ENCODE data around the gene AOPEP. TPM values are rescaled to one million over a fixed set of nuclear protein-coding genes. Genes with fewer than 3 reads are reported as not detected.
A peak's percentile ranks its signal among the peaks of the same experiment; 100 is the strongest.
"Not testable (repeated sequence)": the region's sequence is repeated elsewhere in the genome, so short reads cannot be mapped to it uniquely, and the experiment has no call there.

AOPEP gene
- total and polyA plus RNA-seq, 2 donors (not counting 3 experiments of a cell fraction or from before 2014, with no cell fraction given) = 20.2 to 41.6 TPM

- H3K9ac ChIP-seq (replicated peaks; ENCODE audit: extremely low read depth, insufficient read depth, low read length) = peak overlapping the region; percentile 19
- no TSS peak for BruUV-seq (replicated peaks)
- TF ChIP-seq EZH2 (IDR thresholded peaks at IDR 0.05; ENCODE audit: borderline replicate concordance, low read depth, low read length, severe bottlenecking) (no peak), FOS (IDR thresholded peaks at IDR 0.05; ENCODE audit: borderline replicate concordance, insufficient read depth, low read length) (peak; percentile 66), JUN (IDR thresholded peaks at IDR 0.05; ENCODE audit: borderline replicate concordance, insufficient read depth, insufficient read length, low read depth) (peak; percentile 88)
- no peaks in the 10 kb centered on the region for H3K9me3 ChIP-seq (replicated peaks; ENCODE audit: control insufficient read depth, insufficient read depth, low read length)
- no peak overlapping the region for H2AFZ ChIP-seq (ENCODE audit: low read depth, low read length)
- ChIA-PET CTCF (interaction anchor here (0.8 to 2.6 kb wide), 4 partner anchors 11 to 337 kb away, joined by 4 to 8 read pairs (median 4); no protein-coding TSS in a partner anchor), POLR2A (no interaction called here)
- peaks cover 15% of the 10 kb centered on the region for H3K4me1 ChIP-seq (ENCODE audit: control insufficient read depth, extremely low read depth, insufficient read depth, low read length)
- H3K9me1 ChIP-seq (replicated peaks; ENCODE audit: control insufficient read depth, extremely low read depth, insufficient read depth, low read length) = no peaks in the 10 kb centered on the region
- dilution Hi-C loops (cut with MboI; ENCODE audit: extremely low pct_ligation_motif_present, low sequenced_read_pairs) = no loop called here
- H3K4me2 ChIP-seq (ENCODE audit: insufficient read depth, low read length) = peak overlapping the region; percentile 23
- H3K4me3 ChIP-seq (replicated peaks in 1 of 3; ENCODE audit: insufficient read depth in 1 of 3, low read depth in 1 of 3, low read length in 3 of 3) = no peak overlapping the region
- intact Hi-C loops (cut with micrococcal nuclease) = loop anchor here (1.0 kb wide), 1 partner anchor 8 kb away; no protein-coding TSS in a partner anchor
- no peaks in the 10 kb centered on the region for H4K20me1 ChIP-seq (replicated peaks; ENCODE audit: control insufficient read depth, extremely low read depth, insufficient read depth, low read length)
- no peaks in the 10 kb centered on the region for H3K27me3 ChIP-seq (ENCODE audit: control insufficient read depth in 2 of 2, insufficient read depth in 2 of 2, low read length in 2 of 2)
- FAIRE-seq (peak; percentile 87), DNase-seq (ENCODE audit: low read depth, low spot score) (peak; percentile 81)
- peaks cover 8% of the 10 kb centered on the region for H3K79me2 ChIP-seq (ENCODE audit: control insufficient read depth, insufficient read depth, low read length)
- peak overlapping the region; percentile 62 for H3K27ac ChIP-seq (ENCODE audit: insufficient read depth, low read depth, low read length)
- peaks cover 13 to 15% of the 10 kb centered on the region in 2 experiments for H3K36me3 ChIP-seq (ENCODE audit: control insufficient read depth in 2 of 2, extremely low read depth in 1 of 2, insufficient read depth in 2 of 2, low read length in 2 of 2)
These were observed 291.8 kb downstream of the AOPEP start for GRCh38 chr9:95018099-95018936.

GRCh38 chr9:95020644-95021043 lies 294.1 kb downstream of the AOPEP start:
- CTCF ChIA-PET = interaction anchor here (1.2 kb wide), 1 partner anchor 107 kb away, joined by 3 read pairs; no protein-coding TSS in a partner anchor
- H3K79me2 ChIP-seq (ENCODE audit: control insufficient read depth, insufficient read depth, low read length); H3K4me2 ChIP-seq (ENCODE audit: insufficient read depth, low read length); H3K4me3 ChIP-seq (replicated peaks in 1 of 3; ENCODE audit: insufficient read depth in 1 of 3, low read depth in 1 of 3, low read length in 3 of 3); H3K9me3 ChIP-seq (replicated peaks; ENCODE audit: control insufficient read depth, insufficient read depth, low read length); H3K9me1 ChIP-seq (replicated peaks; ENCODE audit: control insufficient read depth, extremely low read depth, insufficient read depth, low read length); POLR2A ChIA-PET; H3K27ac ChIP-seq (ENCODE audit: insufficient read depth, low read depth, low read length); H3K9ac ChIP-seq (replicated peaks; ENCODE audit: extremely low read depth, insufficient read depth, low read length); FAIRE-seq; H3K27me3 ChIP-seq (ENCODE audit: control insufficient read depth in 2 of 2, insufficient read depth in 2 of 2, low read length in 2 of 2); intact Hi-C loops (cut with micrococcal nuclease); BruUV-seq (replicated peaks); H2AFZ ChIP-seq (ENCODE audit: low read depth, low read length); H4K20me1 ChIP-seq (replicated peaks; ENCODE audit: control insufficient read depth, extremely low read depth, insufficient read depth, low read length); DNase-seq (ENCODE audit: low read depth, low spot score); dilution Hi-C loops (cut with MboI; ENCODE audit: extremely low pct_ligation_motif_present, low sequenced_read_pairs): not testable (repeated sequence)
- Histone ChIP-seq H3K4me1 (ENCODE audit: control insufficient read depth, extremely low read depth, insufficient read depth, low read length) (peaks cover 39% of the 10 kb centered on the region), H3K36me3 (ENCODE audit: control insufficient read depth in 2 of 2, extremely low read depth in 1 of 2, insufficient read depth in 2 of 2, low read length in 2 of 2) (peaks cover 13% of the 10 kb centered on the region in 2 experiments)

Measured in endothelial cell of umbilical vein (primary cell).